ENCODE measurements around the gene NTRK3.

- TF ChIP-seq CTCF (IDR thresholded peaks at IDR 0.05; ENCODE audit: low read depth, low read length, missing input control) (no peak), TAF1 (conservative IDR thresholded peaks at IDR 0.05) (no peak), ZBTB33 (IDR thresholded peaks at IDR 0.05) (no peak), RAD21 (IDR thresholded peaks at IDR 0.05) (no peak), HNF4A (conservative IDR thresholded peaks at IDR 0.05) (no peak), RXRA (IDR thresholded peaks at IDR 0.05) (no peak)
- TF ChIP-seq, protein P1, sequence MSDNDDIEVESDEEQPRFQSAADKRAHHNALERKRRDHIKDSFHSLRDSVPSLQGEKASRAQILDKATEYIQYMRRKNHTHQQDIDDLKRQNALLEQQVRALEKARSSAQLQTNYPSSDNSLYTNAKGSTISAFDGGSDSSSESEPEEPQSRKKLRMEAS (IDR thresholded peaks at IDR 0.05), result no peak
- TF ChIP-seq, protein P2, sequence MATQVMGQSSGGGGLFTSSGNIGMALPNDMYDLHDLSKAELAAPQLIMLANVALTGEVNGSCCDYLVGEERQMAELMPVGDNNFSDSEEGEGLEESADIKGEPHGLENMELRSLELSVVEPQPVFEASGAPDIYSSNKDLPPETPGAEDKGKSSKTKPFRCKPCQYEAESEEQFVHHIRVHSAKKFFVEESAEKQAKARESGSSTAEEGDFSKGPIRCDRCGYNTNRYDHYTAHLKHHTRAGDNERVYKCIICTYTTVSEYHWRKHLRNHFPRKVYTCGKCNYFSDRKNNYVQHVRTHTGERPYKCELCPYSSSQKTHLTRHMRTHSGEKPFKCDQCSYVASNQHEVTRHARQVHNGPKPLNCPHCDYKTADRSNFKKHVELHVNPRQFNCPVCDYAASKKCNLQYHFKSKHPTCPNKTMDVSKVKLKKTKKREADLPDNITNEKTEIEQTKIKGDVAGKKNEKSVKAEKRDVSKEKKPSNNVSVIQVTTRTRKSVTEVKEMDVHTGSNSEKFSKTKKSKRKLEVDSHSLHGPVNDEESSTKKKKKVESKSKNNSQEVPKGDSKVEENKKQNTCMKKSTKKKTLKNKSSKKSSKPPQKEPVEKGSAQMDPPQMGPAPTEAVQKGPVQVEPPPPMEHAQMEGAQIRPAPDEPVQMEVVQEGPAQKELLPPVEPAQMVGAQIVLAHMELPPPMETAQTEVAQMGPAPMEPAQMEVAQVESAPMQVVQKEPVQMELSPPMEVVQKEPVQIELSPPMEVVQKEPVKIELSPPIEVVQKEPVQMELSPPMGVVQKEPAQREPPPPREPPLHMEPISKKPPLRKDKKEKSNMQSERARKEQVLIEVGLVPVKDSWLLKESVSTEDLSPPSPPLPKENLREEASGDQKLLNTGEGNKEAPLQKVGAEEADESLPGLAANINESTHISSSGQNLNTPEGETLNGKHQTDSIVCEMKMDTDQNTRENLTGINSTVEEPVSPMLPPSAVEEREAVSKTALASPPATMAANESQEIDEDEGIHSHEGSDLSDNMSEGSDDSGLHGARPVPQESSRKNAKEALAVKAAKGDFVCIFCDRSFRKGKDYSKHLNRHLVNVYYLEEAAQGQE (IDR thresholded peaks at IDR 0.05), result no peak
- TF ChIP-seq, protein P3, sequence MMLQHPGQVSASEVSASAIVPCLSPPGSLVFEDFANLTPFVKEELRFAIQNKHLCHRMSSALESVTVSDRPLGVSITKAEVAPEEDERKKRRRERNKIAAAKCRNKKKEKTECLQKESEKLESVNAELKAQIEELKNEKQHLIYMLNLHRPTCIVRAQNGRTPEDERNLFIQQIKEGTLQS (IDR thresholded peaks at IDR 0.05), result no peak
Observed at GRCh38 chr15:88006146-88006545, 250.4 kb downstream of the NTRK3 start.
